HG02623 (cell line): ENCODE measurements around the gene HRH1.
"Not testable (repeated sequence)": the region's sequence is repeated elsewhere in the genome, so short reads cannot be mapped to it uniquely, and the experiment has no call there.

Experiments
- ATAC-seq: cut with Tn5 transposase; IDR thresholded peaks from one replicate; pipeline ENCODE4 v1.9.1; 2021; ENCODE audit warnings: moderate library complexity; ENCODE audit not compliant: unreplicated experiment

HRH1 gene, protein sequence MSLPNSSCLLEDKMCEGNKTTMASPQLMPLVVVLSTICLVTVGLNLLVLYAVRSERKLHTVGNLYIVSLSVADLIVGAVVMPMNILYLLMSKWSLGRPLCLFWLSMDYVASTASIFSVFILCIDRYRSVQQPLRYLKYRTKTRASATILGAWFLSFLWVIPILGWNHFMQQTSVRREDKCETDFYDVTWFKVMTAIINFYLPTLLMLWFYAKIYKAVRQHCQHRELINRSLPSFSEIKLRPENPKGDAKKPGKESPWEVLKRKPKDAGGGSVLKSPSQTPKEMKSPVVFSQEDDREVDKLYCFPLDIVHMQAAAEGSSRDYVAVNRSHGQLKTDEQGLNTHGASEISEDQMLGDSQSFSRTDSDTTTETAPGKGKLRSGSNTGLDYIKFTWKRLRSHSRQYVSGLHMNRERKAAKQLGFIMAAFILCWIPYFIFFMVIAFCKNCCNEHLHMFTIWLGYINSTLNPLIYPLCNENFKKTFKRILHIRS

GRCh38 chr3:11154036-11154952 lies at the start of gene HRH1:
HRH1 (plus strand) TSS chr3:11154493; CDS start chr3:11259038, 104,545 bp downstream.
- ATAC-seq: no peak

- ATAC-seq: not testable (repeated sequence)
These were observed 41.0 kb upstream of the HRH1 start for GRCh38 chr3:11113316-11113715.

DNA sequence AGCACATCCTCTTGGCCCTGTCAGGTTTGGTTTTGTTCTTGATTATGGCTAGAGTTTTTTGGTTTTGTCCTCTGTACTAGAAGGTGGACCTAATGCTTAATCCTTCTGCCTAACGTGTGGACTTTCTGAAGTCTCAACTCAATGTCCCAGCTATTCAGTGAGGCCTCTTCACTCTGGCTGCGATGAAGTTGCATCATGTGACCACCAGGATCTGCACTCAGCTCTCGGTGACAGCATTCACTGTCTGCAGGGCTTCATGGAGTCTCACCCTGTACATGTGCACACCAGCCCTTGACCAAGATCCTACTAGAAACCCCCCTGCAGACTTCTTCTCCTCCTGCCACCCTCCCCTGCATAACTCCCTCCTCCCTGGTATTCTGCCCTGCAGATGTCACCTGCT lies 38.7 kb upstream of the HRH1 start:
- ATAC-seq: no peak

- ATAC-seq: no peak
These were observed 37.8 kb upstream of the HRH1 start for GRCh38 chr3:11116336-11117059.

DNA sequence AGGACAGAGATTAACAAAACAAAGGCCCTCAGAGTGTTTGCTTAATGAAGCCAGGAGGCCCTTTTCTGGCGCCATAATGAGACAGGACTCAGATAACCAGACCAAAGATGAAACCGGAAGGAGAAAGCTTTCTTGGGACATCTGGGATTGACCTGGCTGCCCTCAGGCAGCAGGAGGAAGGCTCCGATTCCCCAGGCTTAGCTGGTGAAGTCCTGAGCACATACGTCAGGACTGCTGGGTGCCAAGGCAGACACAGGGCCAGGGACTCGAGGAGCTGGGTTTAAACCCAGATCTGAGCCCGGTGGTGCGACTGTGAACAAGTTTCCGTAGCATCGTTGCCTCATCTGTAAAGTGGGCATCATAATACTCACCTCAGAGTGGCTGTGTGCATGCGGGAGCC lies 36.7 kb upstream of the HRH1 start:
- ATAC-seq: no peak

GRCh38 chr3:11118181-11118682 lies 36.1 kb upstream of the HRH1 start:
- ATAC-seq: no peak

- no peak for ATAC-seq
These were observed 34.0 kb upstream of the HRH1 start for GRCh38 chr3:11120091-11120805.

DNA sequence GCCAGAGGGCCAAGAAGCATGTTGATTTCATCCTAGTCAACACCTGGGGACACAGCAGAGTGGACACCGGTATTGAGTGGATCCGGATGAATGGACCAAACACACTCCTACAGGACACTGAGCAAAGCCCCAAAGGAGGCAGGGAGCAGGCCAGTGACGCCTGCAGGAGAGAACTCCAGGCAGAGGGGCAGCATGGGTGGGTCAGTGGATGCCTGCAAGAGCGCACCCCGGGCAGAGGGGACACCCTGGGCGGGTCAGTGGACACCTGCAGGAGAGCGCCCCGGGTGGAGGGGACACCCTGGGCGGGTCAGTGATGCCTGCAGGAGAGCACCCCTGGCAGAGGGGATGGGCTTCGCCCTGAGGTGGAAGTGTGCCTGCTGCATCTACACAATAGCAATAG lies 27.6 kb upstream of the HRH1 start:
- ATAC-seq: no peak

GRCh38 chr3:11128682-11129632 lies 25.3 kb upstream of the HRH1 start:
- no peak for ATAC-seq

- no peak for ATAC-seq
These were observed 23.9 kb upstream of the HRH1 start for GRCh38 chr3:11130385-11130784.

GRCh38 chr3:11131371-11131770 lies 22.9 kb upstream of the HRH1 start:
- ATAC-seq: no peak

- ATAC-seq: not testable (repeated sequence)
These were observed 22.4 kb upstream of the HRH1 start for GRCh38 chr3:11131886-11132285.

- no peak for ATAC-seq
These were observed 21.4 kb upstream of the HRH1 start for GRCh38 chr3:11132861-11133260.

DNA sequence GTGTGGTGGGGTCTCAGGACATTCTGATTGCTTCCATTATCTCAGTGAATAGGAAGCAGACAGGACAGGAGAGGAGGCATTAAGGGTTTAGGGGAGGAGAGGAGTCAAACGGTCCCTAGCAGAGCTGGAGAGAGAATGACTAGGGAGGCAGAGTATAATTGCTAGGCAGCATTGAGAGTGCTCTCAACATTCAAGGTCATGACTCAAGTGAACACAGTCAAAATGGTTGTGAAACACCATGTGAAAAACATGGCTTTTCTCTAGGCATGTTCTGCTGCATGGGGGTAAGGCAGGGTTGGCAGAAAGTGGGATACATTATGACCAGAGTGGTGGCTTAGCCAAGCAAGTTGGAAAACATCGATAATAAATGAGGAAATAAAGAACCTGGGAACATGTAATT lies 19.5 kb upstream of the HRH1 start:
- no peak for ATAC-seq

DNA sequence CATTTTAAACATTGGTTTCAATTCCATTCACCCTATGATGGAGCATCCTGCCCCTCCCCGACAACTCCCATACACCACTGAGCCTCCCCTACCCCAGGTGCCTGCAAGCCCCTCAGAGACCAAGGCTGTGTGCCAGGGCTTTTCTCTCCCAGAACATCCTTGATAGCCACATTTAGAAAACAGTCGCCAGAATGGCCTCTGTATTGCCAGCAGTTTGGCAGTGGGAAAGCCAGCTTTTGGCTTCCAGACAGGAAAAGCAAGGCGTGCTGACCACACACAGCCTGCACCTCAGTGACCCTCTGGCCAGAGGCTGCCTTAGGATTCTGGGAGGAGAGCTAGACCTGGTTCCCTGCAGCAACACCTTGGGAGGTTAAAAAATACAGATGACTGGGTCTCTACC lies 18.2 kb upstream of the HRH1 start:
- no peak for ATAC-seq

GRCh38 chr3:11136830-11137626 lies 17.3 kb upstream of the HRH1 start:
- no peak for ATAC-seq

DNA sequence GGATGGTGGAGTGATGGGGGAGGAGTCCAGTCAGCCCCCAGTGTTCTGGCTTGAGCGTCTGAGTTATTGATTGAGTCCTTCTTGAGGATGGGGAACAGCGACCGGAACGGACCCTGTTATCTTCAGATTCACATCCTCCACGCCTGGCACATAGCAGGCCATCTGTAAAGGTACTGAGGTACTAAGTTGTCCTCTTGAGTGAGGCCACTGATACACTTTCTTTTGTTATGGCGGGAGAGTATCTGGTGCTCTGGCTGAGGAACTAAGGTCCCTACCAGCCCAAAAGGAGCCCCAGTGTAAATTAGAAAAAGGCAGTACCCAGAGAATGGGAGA lies 16.7 kb upstream of the HRH1 start:
- no peak for ATAC-seq

- ATAC-seq: no peak
These were observed 15.9 kb upstream of the HRH1 start for GRCh38 chr3:11138371-11138770.
